ENCODE results near the gene SPATS1. TPM values are rescaled to one million over a fixed set of nuclear protein-coding genes. Genes with fewer than 3 reads are reported as not detected.
A peak's percentile ranks its signal among the peaks of the same experiment; 100 is the strongest.
"Not testable (repeated sequence)": the region's sequence is repeated elsewhere in the genome, so short reads cannot be mapped to it uniquely, and the experiment has no call there.

The SPATS1 gene
- total RNA-seq, 1 experiment from 2014 or later, result not detected

DNA sequence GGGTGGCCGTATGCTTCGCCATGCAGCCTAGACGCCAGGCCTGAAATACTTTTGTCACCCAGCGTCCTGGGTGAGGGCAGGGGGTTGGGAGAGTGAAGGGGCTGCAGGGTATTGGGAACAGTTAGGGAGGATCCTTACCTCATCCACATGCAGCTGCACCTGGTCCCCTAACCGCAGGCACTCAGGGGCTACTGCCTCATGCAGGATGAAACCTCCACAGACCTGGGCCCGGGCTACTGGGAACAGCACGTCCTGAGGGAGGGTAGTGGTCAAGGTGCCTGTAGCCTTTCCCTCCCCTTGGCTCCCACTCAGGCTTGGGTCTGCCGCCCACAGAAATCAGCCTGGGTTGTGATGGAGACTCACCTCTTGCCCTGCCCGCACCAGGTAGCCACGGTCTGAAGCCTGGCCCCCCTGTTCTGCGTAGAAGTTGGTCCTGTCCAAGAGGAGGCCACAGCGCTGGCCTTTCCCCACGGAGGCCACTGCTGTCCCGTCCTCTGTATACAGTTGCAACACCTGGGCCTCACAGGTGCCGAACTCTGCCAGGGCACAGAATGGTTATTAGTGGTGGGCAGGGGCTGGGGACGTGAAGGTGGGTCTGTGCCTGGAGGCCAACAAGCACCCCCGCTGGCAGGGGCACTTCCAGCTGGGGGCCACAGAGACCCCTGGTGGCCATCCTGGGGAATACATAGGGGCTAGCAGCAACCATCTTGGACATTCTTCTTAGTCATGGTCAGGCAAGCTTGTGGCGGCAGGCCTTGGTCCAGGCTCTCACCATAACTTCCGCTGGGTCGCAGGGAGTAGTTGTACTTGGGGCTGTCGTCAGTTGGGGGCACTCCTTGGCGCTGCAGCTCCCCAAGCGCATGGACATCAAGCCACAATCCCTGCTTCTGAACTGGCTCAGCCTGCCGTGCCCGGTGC, 37.9 kb upstream of the SPATS1 start:
- DNase-seq (ENCODE audit: low read depth in 1 of 2, low spot score in 2 of 2), result peak in 1 of 2 experiments; percentile 14
- Histone ChIP-seq H3K36me3 (peaks cover 88% of the 10 kb centered on the region), H3K4me1 (replicated peaks) (no peaks in the 10 kb centered on the region), H3K27ac (no peak overlapping the region), H3K9me3 (replicated peaks) (no peaks in the 10 kb centered on the region), H3K4me3 (no peak overlapping the region), H3K27me3 (replicated peaks) (no peaks in the 10 kb centered on the region)

DNA sequence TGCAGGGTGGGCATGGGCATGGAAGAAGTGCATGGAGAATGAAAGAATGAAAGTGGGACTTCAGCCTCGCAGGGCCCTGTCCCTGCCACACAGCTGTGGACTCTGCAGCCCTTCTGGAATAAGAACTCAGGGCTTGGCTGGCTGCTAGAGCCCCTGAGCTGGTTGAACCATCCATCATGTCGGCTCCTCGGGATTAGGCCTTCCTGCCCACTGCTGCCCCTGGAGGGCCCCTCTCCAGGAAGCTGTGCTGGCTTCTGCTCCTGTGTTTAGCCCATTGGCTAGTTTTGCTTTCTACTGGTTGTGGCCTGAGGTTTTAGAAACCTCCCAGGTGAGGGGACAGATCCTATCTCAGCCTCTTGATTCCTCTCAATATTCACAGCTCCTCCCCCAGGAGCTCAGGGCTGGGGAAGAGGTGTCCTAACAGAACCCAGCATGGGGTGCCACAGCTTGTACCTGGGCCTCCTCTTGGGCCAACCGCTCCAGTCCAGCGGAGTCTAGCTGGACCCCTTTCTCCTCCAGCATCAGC, 37.2 kb upstream of the SPATS1 start:
- no peaks in the 10 kb centered on the region for H3K4me1 ChIP-seq (replicated peaks)
- no peak for DNase-seq (ENCODE audit: low read depth in 1 of 2, low spot score in 2 of 2)
- H3K36me3 ChIP-seq, result peaks cover 93% of the 10 kb centered on the region
- H3K9me3 ChIP-seq (replicated peaks), result no peaks in the 10 kb centered on the region
- H3K27me3 ChIP-seq (replicated peaks), result no peaks in the 10 kb centered on the region
- no peak overlapping the region for H3K27ac ChIP-seq
- H3K4me3 ChIP-seq, result no peak overlapping the region

DNA sequence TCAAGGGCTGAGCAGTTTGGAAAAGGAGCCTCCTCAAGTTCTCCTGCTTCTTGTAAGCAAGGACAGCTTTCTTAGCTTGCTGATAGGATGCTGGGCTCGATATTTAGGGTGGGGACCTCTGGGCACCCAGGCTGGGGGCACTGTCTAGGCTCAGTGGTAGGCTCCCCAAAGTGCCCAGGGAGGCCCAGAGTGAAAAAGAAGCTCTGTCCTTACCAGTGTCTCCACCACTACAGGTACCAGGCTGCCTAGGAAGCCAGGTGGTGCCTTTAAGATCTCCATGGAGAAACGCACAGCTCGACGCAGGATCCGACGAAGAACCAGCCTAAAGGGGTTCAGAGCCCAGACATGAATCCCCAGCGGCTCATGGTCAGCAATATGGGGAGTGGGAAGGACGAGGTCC, 35.7 kb upstream of the SPATS1 start:
- Histone ChIP-seq H3K4me3 (no peak overlapping the region), H3K27me3 (replicated peaks) (no peaks in the 10 kb centered on the region), H3K4me1 (replicated peaks) (no peaks in the 10 kb centered on the region), H3K27ac (no peak overlapping the region), H3K36me3 (peaks cover 93% of the 10 kb centered on the region), H3K9me3 (replicated peaks) (no peaks in the 10 kb centered on the region)
- DNase-seq (ENCODE audit: low read depth in 1 of 2, low spot score in 2 of 2), result no peak

DNA sequence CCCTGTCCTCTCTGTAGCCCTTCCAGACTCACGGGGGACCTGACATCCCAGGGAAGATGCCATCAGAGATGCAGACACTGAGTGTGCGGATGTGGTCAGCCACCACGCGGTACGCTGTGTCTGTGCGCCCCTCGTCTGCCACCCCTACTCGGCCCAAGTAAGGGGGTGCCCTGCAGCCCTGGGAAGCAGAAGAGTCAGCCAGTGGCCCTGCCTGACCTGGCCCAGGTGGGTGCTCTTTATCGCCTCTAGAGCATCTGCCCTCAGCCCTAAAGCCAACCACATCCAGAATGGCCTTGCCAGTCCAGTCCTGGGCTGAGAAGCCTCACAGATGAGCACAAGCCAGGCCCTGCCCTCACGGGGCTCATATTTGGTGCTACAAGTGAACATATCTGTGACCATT, 35.2 kb upstream of the SPATS1 start:
- no peaks in the 10 kb centered on the region for H3K9me3 ChIP-seq (replicated peaks)
- no peak overlapping the region for H3K4me3 ChIP-seq
- H3K27me3 ChIP-seq (replicated peaks), result no peaks in the 10 kb centered on the region
- no peak overlapping the region for H3K27ac ChIP-seq
- peaks cover 92% of the 10 kb centered on the region for H3K36me3 ChIP-seq
- H3K4me1 ChIP-seq (replicated peaks), result peaks cover 3% of the 10 kb centered on the region; the same call in 1 of the 2 replicates
- DNase-seq (ENCODE audit: low read depth in 1 of 2, low spot score in 2 of 2), result no peak

DNA sequence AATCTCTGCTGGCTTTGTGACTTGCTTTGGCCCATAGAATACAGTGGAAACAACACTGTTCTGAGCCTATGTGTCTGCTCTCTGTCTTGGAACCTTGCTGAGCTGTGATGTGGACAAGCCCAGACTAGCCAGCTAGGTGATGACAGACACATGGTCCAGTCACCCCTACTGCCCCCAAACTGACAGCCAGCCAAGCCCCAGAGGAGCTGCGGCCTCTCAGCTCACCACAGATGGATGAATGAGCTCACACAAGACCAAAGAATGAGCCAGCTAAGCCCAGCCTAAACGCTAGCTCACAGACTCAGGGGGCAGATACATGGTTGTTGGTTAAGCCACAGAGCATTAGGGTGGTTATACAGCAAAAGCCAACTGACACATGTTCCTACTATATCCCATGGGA, 33.4 kb upstream of the SPATS1 start:
- Histone ChIP-seq H3K36me3 (peaks cover 77% of the 10 kb centered on the region), H3K27me3 (replicated peaks) (no peaks in the 10 kb centered on the region), H3K4me3 (no peak overlapping the region), H3K4me1 (replicated peaks) (peaks cover 6% of the 10 kb centered on the region; the same call in 1 of the 2 replicates), H3K9me3 (replicated peaks) (no peaks in the 10 kb centered on the region), H3K27ac (no peak overlapping the region)
- no peak for DNase-seq (ENCODE audit: low read depth in 1 of 2, low spot score in 2 of 2)

DNA sequence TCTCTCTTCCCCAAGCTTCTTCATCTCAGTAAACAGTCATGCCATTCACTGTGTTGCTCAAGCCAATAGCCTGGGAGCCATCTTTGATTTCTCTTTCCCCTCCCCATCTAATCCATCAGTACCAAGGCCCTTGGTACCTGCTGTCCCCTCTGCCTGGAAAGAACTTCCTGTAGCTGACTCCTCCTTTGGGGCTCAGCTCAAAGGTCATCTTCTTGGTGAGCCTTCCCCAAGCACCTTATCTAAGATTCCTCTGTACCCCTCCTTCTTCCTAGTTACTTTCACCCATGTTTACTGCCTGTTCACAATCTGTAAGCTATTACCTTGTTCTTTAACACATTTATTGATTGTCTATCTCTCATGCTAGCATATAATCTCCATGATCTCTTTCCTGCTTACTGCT, 32.8 kb upstream of the SPATS1 start:
- DNase-seq (ENCODE audit: low read depth in 1 of 2, low spot score in 2 of 2), result no peak
- Histone ChIP-seq H3K27me3 (replicated peaks) (0 out of 2 replicates have a peak, but pooled peaks cover 2% of the 10 kb centered on the region), H3K9me3 (replicated peaks) (no peaks in the 10 kb centered on the region), H3K27ac (no peak overlapping the region), H3K36me3 (peaks cover 71% of the 10 kb centered on the region), H3K4me3 (no peak overlapping the region), H3K4me1 (replicated peaks) (peaks cover 6% of the 10 kb centered on the region; the same call in 1 of the 2 replicates)

DNA sequence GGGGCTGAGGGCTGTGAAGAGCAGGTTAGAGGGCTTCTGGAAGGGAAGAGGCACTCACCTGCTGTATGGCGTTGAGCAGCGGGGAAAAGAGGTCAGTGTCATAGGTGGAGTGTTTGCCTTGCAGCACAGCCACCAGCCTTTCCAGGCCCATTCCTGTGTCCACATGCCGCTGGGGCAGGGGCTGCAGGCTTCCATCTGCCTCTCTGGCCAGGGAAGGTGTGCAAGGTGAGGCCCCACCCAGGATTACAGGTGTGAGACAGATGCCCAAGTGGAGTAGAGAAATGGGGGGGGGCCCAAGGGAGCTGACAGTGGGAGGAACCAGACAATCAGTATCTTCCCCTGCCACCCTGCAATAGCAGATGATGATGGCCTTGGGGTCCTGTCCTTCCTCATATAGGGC, 32.2 kb upstream of the SPATS1 start:
- no peak overlapping the region for H3K4me3 ChIP-seq
- peaks cover 6% of the 10 kb centered on the region; the same call in 1 of the 2 replicates for H3K4me1 ChIP-seq (replicated peaks)
- no peak for DNase-seq (ENCODE audit: low read depth in 1 of 2, low spot score in 2 of 2)
- no peaks in the 10 kb centered on the region for H3K9me3 ChIP-seq (replicated peaks)
- no peak overlapping the region for H3K27ac ChIP-seq
- peaks cover 65% of the 10 kb centered on the region for H3K36me3 ChIP-seq
- 0 out of 2 replicates have a peak, but pooled peaks cover 2% of the 10 kb centered on the region for H3K27me3 ChIP-seq (replicated peaks)

DNA sequence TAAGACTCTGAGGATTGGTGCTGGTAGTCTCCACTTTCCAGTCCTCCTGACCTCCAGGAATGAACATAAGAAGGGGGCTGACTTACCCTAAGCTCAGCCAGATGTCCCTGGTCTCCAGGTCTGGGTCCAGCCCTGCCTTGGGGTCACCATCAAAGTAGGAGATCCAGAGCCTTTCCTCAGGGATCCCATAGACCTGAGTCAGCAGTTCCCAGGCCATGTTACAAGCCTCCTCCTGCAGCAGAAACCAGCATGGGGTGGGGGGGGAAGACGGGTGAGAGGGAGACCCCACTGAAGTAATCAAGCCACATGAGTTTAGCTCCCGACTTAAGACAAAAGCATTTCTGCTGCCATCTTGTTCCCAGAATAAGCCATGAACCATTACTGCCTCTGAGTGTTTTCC, 31.1 kb upstream of the SPATS1 start:
- peaks cover 55% of the 10 kb centered on the region for H3K36me3 ChIP-seq
- no peak for DNase-seq (ENCODE audit: low read depth in 1 of 2, low spot score in 2 of 2)

DNA sequence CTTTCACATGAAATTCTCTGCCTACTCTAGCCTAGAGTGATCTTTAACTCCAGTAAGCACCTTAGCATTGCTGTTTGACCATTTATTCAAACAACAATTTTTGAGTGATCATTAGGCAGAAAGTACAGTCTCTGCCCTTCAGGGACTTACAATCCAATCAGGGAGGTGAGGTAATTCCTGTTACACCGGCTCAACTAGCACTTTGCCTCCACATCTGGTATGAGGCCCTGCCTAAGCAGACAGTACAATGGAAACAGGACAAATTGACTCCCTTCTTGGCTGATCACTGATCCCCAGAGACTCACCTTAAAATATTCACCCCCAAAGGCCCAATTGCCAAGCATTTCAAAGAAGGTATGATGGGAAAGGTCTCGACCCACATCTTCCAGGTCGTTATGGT, 30.7 kb upstream of the SPATS1 start:
- Histone ChIP-seq H3K4me3 (no peak overlapping the region), H3K27me3 (replicated peaks) (0 out of 2 replicates have a peak, but pooled peaks cover 2% of the 10 kb centered on the region), H3K4me1 (replicated peaks) (peaks cover 6% of the 10 kb centered on the region; the same call in 1 of the 2 replicates), H3K9me3 (replicated peaks) (no peaks in the 10 kb centered on the region), H3K36me3 (peaks cover 50% of the 10 kb centered on the region), H3K27ac (no peak overlapping the region)
- no peak for DNase-seq (ENCODE audit: low read depth in 1 of 2, low spot score in 2 of 2)

More for the DNA sequence above, 31.1 kb upstream of the SPATS1 start:
- Histone ChIP-seq H3K4me3 (no peak overlapping the region), H3K4me1 (replicated peaks) (peaks cover 6% of the 10 kb centered on the region; the same call in 1 of the 2 replicates), H3K27me3 (replicated peaks) (0 out of 2 replicates have a peak, but pooled peaks cover 2% of the 10 kb centered on the region), H3K9me3 (replicated peaks) (no peaks in the 10 kb centered on the region), H3K27ac (no peak overlapping the region)

DNA sequence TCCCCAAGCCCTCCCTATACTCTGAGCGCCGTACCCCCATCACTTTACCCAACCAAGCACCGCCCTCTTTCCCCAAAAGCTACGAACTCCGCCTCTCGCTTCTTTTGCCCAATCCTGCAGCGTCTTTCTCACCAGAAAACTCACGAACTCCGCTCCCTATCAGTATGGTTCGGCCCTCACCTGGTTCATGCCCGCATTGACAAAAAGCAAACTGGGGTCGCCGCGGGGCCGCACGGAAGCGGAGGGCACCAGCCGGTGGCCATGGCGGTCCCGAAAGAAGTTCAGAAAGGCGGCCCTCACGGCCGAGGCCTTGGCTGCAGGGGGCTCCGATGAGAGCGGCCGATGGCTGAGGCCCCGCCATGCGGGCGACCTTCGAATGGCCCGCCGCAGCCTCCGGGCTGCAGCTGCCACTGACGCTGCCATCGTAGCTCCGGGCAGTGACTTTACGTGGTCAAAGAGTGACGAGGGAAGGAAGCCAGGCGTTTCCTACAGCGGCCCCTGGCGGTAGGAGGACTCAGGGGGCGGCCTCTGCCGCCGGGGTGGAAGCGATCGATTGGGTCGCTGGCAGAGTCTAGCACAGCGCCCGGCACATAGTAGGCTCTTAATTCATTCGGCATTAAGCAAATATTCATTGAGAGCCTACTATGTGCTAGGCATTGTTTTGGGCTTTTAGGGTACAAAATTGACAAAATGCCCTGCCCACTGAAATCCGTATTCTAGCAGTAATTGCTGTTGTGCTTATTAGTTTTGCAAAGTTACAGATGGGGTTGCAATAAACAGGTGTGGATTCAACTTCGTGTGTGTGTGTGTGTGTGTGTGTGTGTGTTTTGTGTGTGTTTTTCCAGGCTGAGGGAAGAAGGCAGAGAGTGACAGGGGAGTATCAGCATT, 29.3 kb upstream of the SPATS1 start, which contains the start of gene AARS2:
Gene AARS2, minus strand, starts transcription at position 447 of the 888 bp plus-strand sequence. Its CDS starts 24 bp downstream, at position 423.
- Histone ChIP-seq H3K9me3 (replicated peaks) (no peaks in the 10 kb centered on the region), H3K4me1 (replicated peaks) (peaks cover 6% of the 10 kb centered on the region; the same call in 1 of the 2 replicates), H3K4me3 (peak within 1 kb of the TSS; percentile 73), H3K27ac (peak within 1 kb of the TSS; percentile 20), H3K27me3 (replicated peaks) (peaks cover 14% of the 10 kb centered on the region), H3K36me3 (peaks cover 39% of the 10 kb centered on the region)
- DNase-seq (ENCODE audit: low read depth in 1 of 2, low spot score in 2 of 2), result peak; percentile 74 to 88

DNA sequence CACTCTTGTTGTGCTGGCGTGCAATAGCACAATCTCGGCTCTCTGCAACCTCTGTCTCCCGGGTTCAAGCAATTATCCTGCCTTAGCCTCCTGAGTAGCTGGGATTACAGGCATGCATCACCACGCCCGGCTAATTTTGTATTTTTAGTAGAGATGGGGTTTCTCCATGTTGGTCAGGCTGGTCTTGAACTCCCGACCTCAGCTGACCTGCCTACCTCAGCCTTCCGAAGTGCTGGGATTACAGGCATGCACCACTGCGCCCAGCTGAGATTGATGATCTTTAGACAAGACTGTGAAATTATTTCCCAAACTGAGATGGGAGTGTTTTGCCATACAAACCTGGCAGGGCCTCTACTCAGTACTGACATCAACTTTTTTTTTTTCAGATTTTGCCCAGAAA, 27.8 kb upstream of the SPATS1 start:
- peaks cover 28% of the 10 kb centered on the region for H3K36me3 ChIP-seq
- DNase-seq (ENCODE audit: low read depth in 1 of 2, low spot score in 2 of 2); H3K27ac ChIP-seq; H3K4me3 ChIP-seq; H3K4me1 ChIP-seq (replicated peaks); H3K9me3 ChIP-seq (replicated peaks): not testable (repeated sequence)
- peaks cover 28% of the 10 kb centered on the region for H3K27me3 ChIP-seq (replicated peaks)

DNA sequence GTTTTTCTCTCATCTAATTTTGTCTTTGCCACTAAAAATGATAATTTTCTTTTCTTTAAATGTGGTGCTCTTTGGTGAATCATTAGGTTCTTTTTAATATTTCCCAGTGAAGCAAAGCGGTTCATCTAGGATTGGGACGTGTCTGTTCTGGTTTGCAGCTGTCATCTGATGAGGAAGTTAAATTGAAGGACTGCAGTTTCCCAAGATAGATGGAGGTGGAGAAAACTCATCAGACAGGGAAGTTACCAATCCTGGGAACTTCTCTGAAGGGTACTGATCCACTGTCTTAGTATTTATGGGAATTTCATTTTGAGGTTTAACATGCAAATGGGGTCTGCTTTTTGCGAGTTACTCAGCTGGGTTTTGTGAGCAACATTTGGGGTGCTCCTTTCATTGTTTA, 26.9 kb upstream of the SPATS1 start:
- Histone ChIP-seq H3K36me3 (peaks cover 20% of the 10 kb centered on the region), H3K4me1 (replicated peaks) (peaks cover 6% of the 10 kb centered on the region; the same call in 1 of the 2 replicates), H3K4me3 (no peak overlapping the region), H3K27ac (no peak overlapping the region), H3K27me3 (replicated peaks) (peaks cover 34% of the 10 kb centered on the region), H3K9me3 (replicated peaks) (no peaks in the 10 kb centered on the region)
- no peak for DNase-seq (ENCODE audit: low read depth in 1 of 2, low spot score in 2 of 2)

DNA sequence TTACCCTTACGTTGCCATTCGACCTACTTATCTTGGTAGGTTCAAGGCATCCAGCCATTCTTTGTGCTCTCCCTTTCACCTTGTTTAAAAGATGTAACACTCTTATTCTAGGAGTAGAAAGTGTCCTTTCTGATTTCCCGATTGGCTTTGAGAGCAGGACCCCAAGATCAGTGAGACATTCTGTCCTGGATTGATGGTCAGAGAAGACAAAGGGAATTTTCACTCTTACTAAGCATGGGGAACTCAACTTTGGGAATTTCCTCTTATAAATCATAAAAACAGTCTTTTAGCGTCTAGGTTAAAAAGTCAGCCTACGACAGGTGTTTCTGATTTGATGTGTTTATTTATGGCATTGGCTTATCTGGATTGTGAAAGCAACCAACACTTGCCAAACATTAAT, 26.5 kb upstream of the SPATS1 start:
- Histone ChIP-seq H3K9me3 (replicated peaks) (no peaks in the 10 kb centered on the region), H3K27ac (no peak overlapping the region), H3K27me3 (replicated peaks) (peaks cover 36% of the 10 kb centered on the region), H3K36me3 (peaks cover 16% of the 10 kb centered on the region), H3K4me1 (replicated peaks) (peaks cover 6% of the 10 kb centered on the region; the same call in 1 of the 2 replicates), H3K4me3 (no peak overlapping the region)
- no peak for DNase-seq (ENCODE audit: low read depth in 1 of 2, low spot score in 2 of 2)
